Sigmoid colon (tissue), 4 donors: ENCODE results near the gene AMTN.

Experiments used
- CTCF ChIP-seq, 4 experiments: fragments of 450-650 bp in 3 of 4; fragments of 200-600 bp in 1 of 4; IDR thresholded peaks; one replicate each; pipeline ENCODE4 v1.5.1; 2016 to 2019; ENCODE audit warnings: antibody characterized with exemption in 4 of 4, mild to moderate bottlenecking in 3 of 4, moderate library complexity in 2 of 4
- POLR2AphosphoS5 ChIP-seq, 4 donors: sonication (generic); formaldehyde crosslinking; IDR thresholded peaks; one replicate each; pipeline ENCODE4 v1.6.1; 2017; ENCODE audit warnings: antibody characterized with exemption in 4 of 4

- TF ChIP-seq CTCF (IDR thresholded peaks at IDR 0.05) (peak; percentile 16 to 52 (median 40)), POLR2AphosphoS5 (IDR thresholded peaks at IDR 0.05) (no peak)
These were observed 41.0 kb downstream of the AMTN start for GRCh38 chr4:70559211-70559830.
